Activated CD8-positive, alpha-beta memory T cell treated with anti-CD3 and anti-CD28 coated beads for 1 hour (primary cell): ENCODE measurements around the gene MDGA2.

Experiments used
- DNase-seq, 2 donors: peaks; one replicate each; pipeline ENCODE4 v3.0.0-alpha.2; 2020; ENCODE audit warnings: low read depth in 1 of 2; ENCODE audit errors: extremely low read depth in 1 of 2

Gene MDGA2

DNA sequence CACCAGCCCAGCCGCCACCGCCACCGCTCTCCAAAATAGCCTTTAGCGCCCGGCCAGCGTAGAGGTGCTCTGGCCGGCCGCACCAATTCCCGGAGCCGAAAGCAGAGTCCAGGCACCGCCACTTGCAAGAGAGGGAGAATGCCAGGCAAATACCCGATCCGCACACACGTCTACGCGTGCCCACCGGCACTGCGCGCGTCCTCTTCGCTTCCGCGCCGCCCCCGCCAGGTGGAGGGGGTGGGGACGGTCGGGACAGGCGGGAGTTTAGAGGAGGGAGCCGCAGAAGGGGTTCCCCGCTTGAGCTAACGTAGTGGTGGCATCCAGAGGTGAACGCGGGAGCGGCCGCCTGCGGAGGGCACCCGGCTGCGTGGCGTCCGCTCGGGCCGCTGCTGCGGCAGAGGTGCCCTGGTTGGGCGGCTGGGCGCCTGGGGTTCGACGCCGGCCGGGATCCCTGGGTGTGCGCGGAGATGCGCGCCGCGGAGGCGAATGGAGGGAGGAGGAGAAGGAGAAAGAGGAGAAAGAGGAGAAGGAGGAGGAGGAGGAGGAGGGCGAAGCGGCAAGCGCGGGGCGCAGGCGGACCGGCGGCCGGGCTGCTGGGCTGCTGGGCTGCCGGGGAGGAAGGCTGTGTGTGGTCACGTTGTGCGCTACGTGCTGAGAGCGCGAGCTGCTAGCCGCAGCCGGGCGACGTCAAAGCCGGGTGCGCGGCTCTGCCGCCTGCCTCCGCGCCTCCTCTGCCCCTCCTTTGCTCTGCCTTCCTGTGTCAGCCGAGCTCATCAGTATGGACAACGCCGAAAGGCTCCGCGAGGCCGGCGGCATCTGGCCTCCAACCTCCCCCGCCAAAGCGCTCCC is at the start of gene MDGA2:
MDGA2 (minus strand) TSS at position 140 of the 849 bp plus-strand sequence.
- no peak for DNase-seq

DNA sequence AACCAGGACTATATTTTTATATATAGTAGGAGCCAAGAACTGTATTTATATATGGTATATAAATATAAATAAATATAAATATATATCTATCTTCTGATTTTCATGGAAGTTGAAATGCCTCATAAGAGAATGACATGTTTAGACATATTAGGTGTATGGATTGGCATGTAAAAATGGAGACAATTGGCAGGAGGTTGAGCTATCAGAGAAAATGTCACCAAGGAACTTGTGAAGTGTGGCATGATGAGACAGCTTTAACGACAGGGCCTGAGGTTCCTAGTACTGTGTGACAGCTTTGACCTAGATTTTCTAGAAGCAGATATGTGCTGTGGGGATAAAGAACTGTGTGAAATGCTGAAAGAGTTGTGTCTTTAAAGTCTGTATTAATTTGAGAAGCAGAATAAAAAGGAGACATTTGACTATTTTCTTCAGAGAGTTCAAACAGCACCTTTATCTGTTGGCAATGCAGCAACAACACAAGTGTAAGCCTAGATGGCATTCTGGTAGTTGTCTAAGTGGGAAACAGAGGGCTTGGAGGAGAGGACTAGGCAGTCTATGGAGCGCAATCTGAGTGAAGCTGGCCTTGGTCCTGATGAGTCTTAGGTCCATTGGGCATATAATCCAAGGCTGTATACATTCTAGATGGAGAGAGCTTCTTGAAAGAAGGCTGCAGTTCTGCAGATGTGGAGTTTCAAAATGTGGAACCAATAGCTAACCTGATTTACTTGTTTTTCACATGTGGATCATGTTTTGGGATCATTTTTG is 47.7 kb upstream of the MDGA2 start:
- DNase-seq, result no peak

GRCh38 chr14:47720281-47720680 is 44.9 kb upstream of the MDGA2 start:
- DNase-seq, result no peak

DNA sequence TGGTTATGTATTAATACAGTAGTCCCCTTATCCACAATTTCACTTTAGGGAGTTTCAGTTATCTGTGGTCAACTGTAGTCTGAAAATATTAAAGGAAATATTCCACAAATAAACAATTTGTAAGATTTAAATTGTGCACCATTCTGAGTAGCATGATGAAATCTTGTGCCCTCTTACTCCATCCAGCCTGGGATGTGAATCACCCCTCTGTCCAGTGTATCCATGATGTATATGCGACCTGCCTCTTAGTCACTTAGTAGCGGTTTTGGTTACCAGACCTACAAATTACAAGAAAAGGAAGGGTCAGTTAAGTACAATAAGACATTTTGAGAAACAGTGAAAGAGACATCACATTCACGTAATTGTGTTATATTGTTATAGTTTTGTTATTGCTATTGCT is 39.9 kb upstream of the MDGA2 start:
- no peak for DNase-seq

DNA sequence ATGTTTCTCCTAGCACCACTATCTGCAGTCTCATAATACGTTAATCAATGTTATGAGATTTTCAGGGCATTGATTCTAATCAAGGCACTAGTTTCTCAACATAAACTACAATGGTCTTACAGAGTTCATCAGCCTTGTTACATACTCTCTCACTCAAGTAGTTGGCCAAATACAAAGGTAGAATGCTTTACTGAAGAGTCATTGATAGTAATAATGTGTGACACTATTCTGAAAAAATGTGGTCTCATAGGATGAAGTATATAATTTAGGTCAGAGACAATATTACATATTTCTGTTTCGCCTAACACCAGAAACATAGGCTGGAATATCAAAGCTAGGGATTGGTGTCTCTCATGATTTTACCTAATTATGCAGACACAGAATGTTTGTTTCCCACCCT is 35.2 kb upstream of the MDGA2 start:
- DNase-seq, result no peak

- no peak for DNase-seq
These were observed 30.3 kb upstream of the MDGA2 start for GRCh38 chr14:47705683-47706082.

- DNase-seq, result no peak
These were observed 16.4 kb upstream of the MDGA2 start for GRCh38 chr14:47691829-47692228.

DNA sequence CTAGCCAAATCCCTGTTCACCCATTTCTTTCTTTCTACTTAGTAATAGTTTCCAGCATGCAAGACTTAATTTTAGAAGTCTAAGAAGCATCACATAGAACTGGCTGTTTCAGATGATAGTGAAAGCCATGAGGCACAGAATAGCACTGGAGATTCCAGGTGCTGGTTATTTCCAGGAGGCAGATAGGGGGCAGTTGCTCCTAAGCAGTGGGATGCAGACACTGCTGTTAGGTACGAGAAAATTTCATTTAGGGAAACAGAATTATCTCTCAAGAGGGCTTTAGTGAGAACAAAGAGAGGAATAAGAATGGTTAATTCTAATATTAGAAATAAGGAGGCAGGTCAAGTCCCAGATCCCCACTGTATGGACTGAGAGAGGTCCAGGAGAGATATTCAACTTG is 3.6 kb upstream of the MDGA2 start:
- DNase-seq, result no peak

DNA sequence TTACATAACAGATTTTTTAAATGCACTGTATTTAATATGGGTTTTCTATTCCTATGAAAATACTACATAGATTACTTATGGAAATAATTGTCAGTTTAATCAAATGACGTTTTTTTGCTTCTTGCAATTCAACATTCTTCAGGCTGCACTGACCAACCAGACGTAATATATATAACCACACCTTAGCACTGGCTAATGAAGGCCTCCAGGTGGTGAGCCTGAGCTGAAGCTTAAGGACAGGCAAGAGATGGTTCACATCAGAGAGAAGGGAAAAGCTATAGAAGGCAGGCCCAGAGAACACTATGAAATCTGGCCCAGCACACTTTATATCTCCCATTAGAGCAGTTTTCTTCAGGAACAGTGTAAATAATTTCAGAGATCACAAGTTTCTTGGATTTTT is 2.8 kb upstream of the MDGA2 start:
- no peak for DNase-seq

DNA sequence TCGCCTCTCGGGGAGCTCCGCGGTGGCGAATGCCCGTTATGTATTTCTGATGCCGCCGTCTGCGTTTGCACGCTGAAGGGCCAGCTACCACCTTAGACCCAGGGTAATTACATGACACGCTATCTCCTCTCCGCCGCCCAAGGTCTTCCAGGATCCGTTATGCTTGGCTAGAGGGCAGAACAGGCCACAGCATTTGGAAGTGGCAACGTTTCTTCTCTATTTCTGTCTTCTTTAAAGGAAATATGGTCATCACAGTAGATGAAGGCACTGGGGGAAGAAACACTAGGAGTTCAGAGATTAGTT is 861 bp upstream of the MDGA2 start:
- no peak for DNase-seq

DNA sequence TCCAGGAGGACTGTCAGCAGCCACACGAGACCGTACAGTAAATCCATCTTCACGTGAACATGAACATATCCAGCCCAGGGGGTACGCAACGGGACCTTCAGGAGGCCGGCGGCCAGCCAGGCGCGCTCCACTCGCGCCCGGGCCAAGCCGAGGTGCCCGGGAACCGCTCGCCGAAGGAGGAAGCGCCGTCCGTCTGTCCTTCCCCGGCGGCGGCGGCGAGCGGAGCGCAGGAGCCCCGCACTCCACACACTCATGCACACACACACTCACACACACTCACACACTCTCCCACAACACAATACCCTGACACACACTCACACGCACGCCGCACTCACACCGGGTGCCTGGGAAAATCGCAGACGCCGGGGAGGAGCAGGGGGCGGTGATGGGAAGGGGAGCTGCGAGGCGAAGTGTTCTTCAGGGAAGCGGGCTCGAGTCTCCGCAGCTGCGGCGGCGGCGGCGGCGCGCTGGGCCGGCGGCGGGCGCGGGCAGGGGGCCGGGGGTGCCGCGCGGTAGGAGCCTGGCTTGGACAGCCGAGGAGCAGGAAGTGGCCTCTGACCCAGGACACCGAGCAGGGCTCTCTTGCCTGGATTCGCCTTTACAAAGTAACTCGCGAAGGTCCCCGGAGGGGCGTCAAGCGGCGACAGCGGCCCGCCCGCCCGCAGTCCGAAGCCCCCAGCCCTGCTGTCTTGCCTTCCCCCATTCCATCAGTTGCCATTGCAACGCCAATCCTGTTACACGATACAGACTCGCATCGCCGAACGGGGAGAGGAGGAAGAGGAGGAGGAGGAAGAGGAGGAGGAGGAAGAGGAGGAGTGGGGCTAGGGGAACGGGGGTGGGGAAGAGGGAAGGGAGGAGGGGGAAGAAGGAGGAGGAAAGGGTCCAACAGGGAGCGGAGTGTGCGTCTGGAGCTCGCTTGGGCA is 601 bp downstream of the MDGA2 start:
- no peak for DNase-seq

- DNase-seq, result no peak
These were observed 1.3 kb downstream of the MDGA2 start for GRCh38 chr14:47674148-47674542.

GRCh38 chr14:47665337-47666134 is 9.9 kb downstream of the MDGA2 start:
- no peak for DNase-seq

DNA sequence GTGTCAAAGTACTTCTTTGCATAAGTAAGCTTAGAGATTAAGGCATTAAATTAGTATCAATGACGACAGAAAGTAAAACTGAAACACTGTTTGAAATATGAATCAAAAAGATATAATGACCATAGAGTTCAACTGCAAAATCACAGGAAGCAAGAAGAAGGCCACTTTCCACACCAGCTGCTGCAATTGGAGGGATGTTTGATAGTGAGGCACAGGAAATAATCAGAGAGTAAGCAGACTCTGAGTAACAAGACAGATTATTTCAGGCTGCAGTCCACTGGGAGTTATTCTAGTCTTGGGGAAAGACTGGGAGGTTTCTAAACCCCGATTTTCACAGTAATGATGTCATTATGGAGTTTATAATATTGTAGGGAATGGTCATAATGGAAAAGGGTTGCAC is 12.9 kb downstream of the MDGA2 start:
- DNase-seq, result no peak

- DNase-seq, result no peak
These were observed 15.2 kb downstream of the MDGA2 start for GRCh38 chr14:47660158-47660557.

DNA sequence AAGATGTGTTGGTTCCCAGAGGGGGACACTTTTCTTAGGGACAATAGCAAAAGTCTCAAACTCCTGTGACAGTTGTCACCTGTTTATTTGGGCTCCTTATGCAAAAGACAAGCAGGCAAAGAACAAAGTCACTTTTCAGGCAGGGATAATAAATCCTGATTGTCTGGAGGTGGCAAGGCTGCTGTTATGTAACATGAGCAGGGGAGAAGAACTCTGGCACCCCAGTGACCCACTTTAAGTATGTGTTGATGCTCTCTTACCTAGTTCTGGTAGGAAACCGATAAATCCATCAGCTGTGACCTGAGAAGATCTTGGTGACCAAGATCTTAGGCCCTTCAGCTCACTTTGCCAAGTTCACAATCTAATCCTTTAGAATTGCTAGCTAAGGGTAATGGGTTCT is 17.4 kb downstream of the MDGA2 start:
- no peak for DNase-seq

DNA sequence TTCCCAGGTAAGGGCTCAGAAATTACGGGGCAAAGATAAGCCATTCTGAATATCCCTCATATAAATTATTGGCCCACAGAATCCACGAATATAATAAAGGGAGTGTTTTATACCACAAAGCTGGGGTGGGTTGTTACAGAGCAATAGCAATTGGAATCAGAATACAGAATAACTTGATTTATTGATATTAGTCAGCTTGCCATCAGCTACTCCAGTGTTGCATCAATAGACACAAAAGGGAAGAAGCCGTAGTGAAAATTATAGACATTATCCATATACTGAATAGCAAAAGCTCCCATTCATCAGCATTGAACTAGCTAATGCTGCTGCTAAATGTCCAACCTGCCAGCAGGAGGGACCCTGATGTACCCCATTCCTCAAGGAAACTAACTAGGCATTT is 18.3 kb downstream of the MDGA2 start:
- DNase-seq, result no peak

DNA sequence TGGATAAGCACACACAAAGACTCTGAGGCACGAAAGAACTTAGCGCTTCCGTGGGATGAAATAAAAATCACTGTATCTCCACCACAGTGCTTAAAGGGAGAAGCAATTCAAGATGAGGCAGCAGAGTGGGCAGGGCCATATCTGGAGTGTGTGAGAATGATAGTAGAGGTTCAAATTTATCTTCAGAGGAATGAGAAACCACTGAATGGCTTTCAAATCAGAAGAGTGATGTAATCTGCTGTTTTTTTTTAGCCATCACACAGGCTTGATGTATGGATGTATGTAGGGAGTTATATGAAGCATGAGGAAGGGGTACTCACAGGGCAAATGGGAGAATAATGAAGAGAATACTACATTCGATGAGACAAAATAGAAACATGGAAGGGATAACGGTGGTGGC is 24.1 kb downstream of the MDGA2 start:
- no peak for DNase-seq

DNA sequence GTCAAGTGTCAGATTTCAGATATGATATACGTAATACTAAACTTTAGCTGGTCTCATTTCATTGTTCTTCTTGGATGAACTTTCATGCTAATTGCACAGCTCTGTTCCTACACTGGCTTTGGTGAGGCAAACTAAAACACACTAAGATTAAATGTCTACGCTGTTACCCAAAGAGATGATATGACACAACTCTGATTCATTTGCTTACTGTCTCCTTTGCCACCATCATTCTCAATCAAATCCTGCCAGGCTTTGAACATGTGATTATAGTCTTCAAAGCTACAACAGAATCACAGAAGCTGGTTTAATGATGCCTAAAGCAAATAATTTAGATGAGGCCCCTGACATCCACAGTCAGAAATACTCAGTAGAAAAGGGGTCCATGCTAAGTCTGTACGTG is 37.7 kb downstream of the MDGA2 start:
- DNase-seq, result no peak

GRCh38 chr14:47626151-47627035 is 49.0 kb downstream of the MDGA2 start:
- DNase-seq, result no peak
